HepG2 (cell line): ENCODE measurements around the gene TRPM6. TPM values are rescaled to one million over a fixed set of nuclear protein-coding genes. Genes with fewer than 3 reads are reported as not detected.

ENCODE experiments used
- ATAC-seq: fragments of 200-7000 bp; cut with Tn5 transposase; 3 replicates; pipeline ENCODE4 v1.9.1; 2020; ENCODE audit warnings: mild to moderate bottlenecking, moderate library complexity
- BruUV-seq: library from RNA; stranded (reverse); fragments of 400-500 nt; replicated peaks from 2 replicates; lab custom pipeline; 2021; lab: Mats Ljungman, UMichigan
- CTCF ChIA-PET: fragments of 300-600 bp; formaldehyde crosslinking; extraction: SDS; loops from one replicate; lab custom pipeline; 2021; ENCODE audit warnings: low total read pairs, inconsistent platforms, low intra/inter-chr PET ratio; lab: Yijun Ruan, JAX
- POLR2A ChIA-PET: fragments of 350-600 bp; sonication (Branson Sonifier 250); formaldehyde crosslinking; loops from one replicate; lab custom pipeline; 2020; ENCODE audit warnings: antibody characterized with exemption, inconsistent platforms; lab: Yijun Ruan, JAX
- DNase-seq: peaks from one replicate; pipeline ENCODE4 v3.0.0-alpha.2; 2015; ENCODE audit warnings: low spot score
- FAIRE-seq: peaks from 3 replicates; lab custom pipeline; 2011; peaks lifted over from hg19 to GRCh38; lab: Jason Lieb, UNC
- H2AFZ ChIP-seq: one replicate; pipeline ENCODE4 v1.6.1; 2011; ENCODE audit warnings: low read length, inconsistent platforms
- H3K27ac ChIP-seq: fragments of 300-600 bp; 3 replicates; pipeline ENCODE4 v1.8.0; 2011; ENCODE audit warnings: mixed run types, mild to moderate bottlenecking, mixed read lengths, low read length, inconsistent platforms; ENCODE audit not compliant: insufficient read depth; ENCODE audit errors: extremely low read length
- H3K27me3 ChIP-seq, 2 experiments: fragments of 200-600 bp in 1 of 2; 2 replicates in 1 of 2; 3 replicates in 1 of 2; pipeline versions ENCODE4 v1.6.0 to v1.8.0; 2011; ENCODE audit warnings: low read length in 2 of 2, mild to moderate bottlenecking in 2 of 2, moderate library complexity in 2 of 2, inconsistent platforms in 1 of 2; ENCODE audit not compliant: insufficient read depth in 2 of 2, control insufficient read depth in 1 of 2
- H3K36me3 ChIP-seq, 2 experiments: fragments of 200-600 bp in 1 of 2; replicated peaks in 1 of 2; 2 replicates in 1 of 2; 3 replicates in 1 of 2; pipeline versions ENCODE4 v1.5.1 to v1.8.0; 2011; ENCODE audit warnings: low read length in 2 of 2, inconsistent platforms in 1 of 2; ENCODE audit not compliant: insufficient read depth in 2 of 2, control insufficient read depth in 1 of 2
- H3K4me1 ChIP-seq: 2 replicates; pipeline ENCODE4 v1.5.1; 2012; ENCODE audit warnings: low read length, inconsistent platforms; ENCODE audit not compliant: insufficient read depth
- H3K4me2 ChIP-seq: 2 replicates; pipeline ENCODE4 v1.6.0; 2011; ENCODE audit warnings: low read depth, low read length, inconsistent platforms
- H3K4me3 ChIP-seq, 3 experiments: fragments of 200-600 bp in 1 of 3; sonication (generic), shearing (Covaris generic) in 1 of 3; replicated peaks in 1 of 3; 2 replicates each; pipeline ENCODE4 v1.5.1; 2011 to 2016; ENCODE audit warnings: low read length in 3 of 3, inconsistent platforms in 2 of 3, low read depth in 2 of 3, mild to moderate bottlenecking in 2 of 3, control low read depth in 1 of 3, mixed read lengths in 1 of 3; ENCODE audit not compliant: insufficient read depth in 1 of 3
- H3K79me2 ChIP-seq: one replicate; pipeline ENCODE4 v1.6.1; 2011; ENCODE audit warnings: low read length, inconsistent platforms; ENCODE audit not compliant: insufficient read depth
- H3K9ac ChIP-seq: 2 replicates; pipeline ENCODE4 v1.6.0; 2011; ENCODE audit warnings: mild to moderate bottlenecking, low read depth, low read length, inconsistent platforms; ENCODE audit not compliant: insufficient read depth
- H3K9me3 ChIP-seq: 2 replicates; pipeline ENCODE4 v1.5.1; 2012; ENCODE audit warnings: mild to moderate bottlenecking, low read length
- H4K20me1 ChIP-seq: 2 replicates; pipeline ENCODE4 v1.6.0; 2011; ENCODE audit warnings: inconsistent platforms, mild to moderate bottlenecking, low read length, moderate library complexity; ENCODE audit not compliant: insufficient read depth
- CCAR2 ChIP-seq: fragments of 200-400 bp; formaldehyde crosslinking; optimal IDR thresholded peaks from 2 replicates; pipeline ENCODE3; 2018; ENCODE audit warnings: low read depth, mild to moderate bottlenecking, low read length, moderate library complexity
- FOXJ3 ChIP-seq: sonication (generic); formaldehyde crosslinking; IDR thresholded peaks from 2 replicates; pipeline ENCODE4 v1.4.0; 2020; ENCODE audit warnings: missing genetic modification reagents, mild to moderate bottlenecking, borderline replicate concordance
- JARID2 ChIP-seq: sonication (generic); formaldehyde crosslinking; IDR thresholded peaks from 2 replicates; pipeline ENCODE4 v1.8.1; 2023; ENCODE audit warnings: missing genetic modification reagents, inconsistent platforms; ENCODE audit not compliant: insufficient replicate concordance
- MBD4 ChIP-seq: IDR thresholded peaks from 2 replicates; pipeline ENCODE4 v1.6.1; 2012; ENCODE audit warnings: low read length, inconsistent platforms, borderline replicate concordance
- PCBP2 ChIP-seq: fragments of 200-400 bp; formaldehyde crosslinking; optimal IDR thresholded peaks from 2 replicates; pipeline ENCODE3; 2018; ENCODE audit warnings: low read length, low read depth; ENCODE audit not compliant: poor library complexity, severe bottlenecking
- RORA ChIP-seq: sonication (generic); formaldehyde crosslinking; IDR thresholded peaks from 2 replicates; pipeline ENCODE4 v1.5.0; 2020; ENCODE audit warnings: mild to moderate bottlenecking, missing genetic modification reagents, moderate library complexity
- SNAPC2 ChIP-seq: sonication (generic); formaldehyde crosslinking; IDR thresholded peaks from 2 replicates; pipeline ENCODE4 v1.8.1; 2022; ENCODE audit warnings: mild to moderate bottlenecking, missing genetic modification reagents
- THYN1 ChIP-seq: sonication (generic); formaldehyde crosslinking; IDR thresholded peaks from 2 replicates; pipeline ENCODE4 v1.8.1; 2023; ENCODE audit warnings: low read depth, mild to moderate bottlenecking, moderate library complexity, missing genetic modification reagents, borderline replicate concordance
- TOPORS ChIP-seq: sonication (generic); formaldehyde crosslinking; IDR thresholded peaks from 2 replicates; pipeline ENCODE4 v1.8.0; 2023; ENCODE audit warnings: mild to moderate bottlenecking, missing genetic modification reagents
- ZFP36 ChIP-seq: fragments of 150-350 bp; IDR thresholded peaks from 2 replicates; pipeline ENCODE4 v1.6.1; 2018; ENCODE audit warnings: borderline replicate concordance, low read length, low read depth; ENCODE audit not compliant: partially characterized antibody
- ZNF263 ChIP-seq: sonication (generic); formaldehyde crosslinking; IDR thresholded peaks from 2 replicates; pipeline ENCODE4 v1.4.0; 2020; ENCODE audit warnings: missing genetic modification reagents
- ZNF383 ChIP-seq: sonication (generic); formaldehyde crosslinking; IDR thresholded peaks from 2 replicates; pipeline ENCODE4 v1.4.0; 2020; ENCODE audit warnings: missing genetic modification reagents, mild to moderate bottlenecking, borderline replicate concordance
- ZNF510 ChIP-seq: sonication (generic); formaldehyde crosslinking; IDR thresholded peaks from 2 replicates; pipeline ENCODE4 v1.4.0; 2020; ENCODE audit warnings: low read depth, mild to moderate bottlenecking, missing genetic modification reagents
- ZSCAN20 ChIP-seq: sonication (generic); formaldehyde crosslinking; IDR thresholded peaks from 2 replicates; pipeline ENCODE4 v1.4.0; 2020; ENCODE audit warnings: missing genetic modification reagents, mild to moderate bottlenecking, borderline replicate concordance
- WGBS: methylation state at CpG from one replicate; pipeline ENCODE4 v1.1.6; 2017; ENCODE audit warnings: low lambda C conversion rate; 5-methylcytosine and 5-hydroxymethylcytosine counted together
- in situ Hi-C: cut with HindIII; loops from 2 replicates; pipeline ENCODE4 v1.10.0; 2017; ENCODE audit warnings: low pct_unique_long_range_greater_than_20kb; ENCODE audit not compliant: extremely low pct_ligation_motif_present
- intact Hi-C: fragments of 100-400 bp; cut with micrococcal nuclease; formaldehyde crosslinking; loops from one replicate; pipeline ENCODE4 v1.10.0; 2022; ENCODE audit not compliant: unreplicated experiment
- polyA plus RNA-seq, 8 experiments: library from polyadenylated mRNA; depleted of rRNA in 3 of 8; stranded (reverse) in 7 of 8; unstranded in 1 of 8; fragments of >200 nt; fragmentation: Illumina TruSeq in 4 of 8; extraction: Trizol in 4 of 8; gene quantifications; 2 replicates each; pipeline versions ENCODE4 v1.2.1 to v1.2.3, GENCODE V29; 2011 to 2016; ENCODE audit warnings: low read depth in 4 of 8, missing spikeins in 1 of 8, mixed read lengths in 1 of 8; ENCODE audit not compliant: insufficient read depth in 1 of 8
- total RNA-seq, 5 experiments: library from RNA; depleted of rRNA; stranded (reverse); fragments of >200 nt; fragmentation: Illumina TruSeq; extraction: Trizol; gene quantifications; 2 replicates each; pipeline ENCODE4 v1.2.3, GENCODE V29; 2016; ENCODE audit warnings: low read depth in 1 of 5
- TF ChIP-seq, protein P1 (sequence below): sonication (generic); formaldehyde crosslinking; IDR thresholded peaks from 2 replicates; pipeline ENCODE4 v1.4.0; 2020; ENCODE audit warnings: mild to moderate bottlenecking, missing genetic modification reagents, borderline replicate concordance
- TF ChIP-seq, protein P2 (sequence below): IDR thresholded peaks from 2 replicates; pipeline ENCODE4 v1.6.1; 2016; ENCODE audit warnings: mild to moderate bottlenecking, missing biosample characterization, missing genetic modification reagents

Gene TRPM6
- total and polyA plus RNA-seq, 2 of the 13 experiments (the other 11 are each of a cell fraction or from before 2014, with no cell fraction given) = 0.01 to 0.09 TPM

DNA sequence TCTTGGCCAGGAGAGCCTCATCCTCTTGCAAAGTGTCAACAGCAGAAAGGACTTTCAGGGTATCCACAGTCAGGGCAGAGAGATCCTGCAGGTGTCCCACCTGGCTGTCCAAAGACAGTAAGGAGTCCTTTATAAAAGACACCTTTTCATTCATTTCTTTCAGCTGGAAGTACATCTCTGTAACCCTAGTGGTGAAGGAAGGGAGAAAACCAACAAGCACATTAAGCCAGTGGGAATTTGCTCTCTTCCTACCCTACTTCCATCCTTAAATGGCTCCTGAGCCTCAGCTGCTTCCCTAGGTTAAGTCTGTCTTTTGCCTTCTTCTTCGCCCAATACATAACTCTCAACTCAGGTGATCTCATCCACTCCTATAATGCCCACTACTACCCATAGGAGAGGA, 124.8 kb downstream of the TRPM6 start:
- ATAC-seq = no peak

More for the DNA sequence above, 124.8 kb downstream of the TRPM6 start:
- H2AFZ ChIP-seq = no peak overlapping the region
- no peak overlapping the region for H3K9ac ChIP-seq
- ChIA-PET CTCF (no interaction called here), POLR2A (no interaction called here)
- no peak overlapping the region for H3K27ac ChIP-seq
- intact Hi-C loops = no loop called here
- H3K79me2 ChIP-seq = no peaks in the 10 kb centered on the region
- no peaks in the 10 kb centered on the region for H3K4me1 ChIP-seq
- FAIRE-seq (no peak), DNase-seq (no peak)
- no peaks in the 10 kb centered on the region for H3K27me3 ChIP-seq
- H3K36me3 ChIP-seq = no peaks in the 10 kb centered on the region
- no peak overlapping the region for H3K4me3 ChIP-seq
- in situ Hi-C loops = no loop called here
- no peak for TF ChIP-seq PCBP2
- no peak for TF ChIP-seq ZSCAN20 (CRISPR knock-in tag)
- no peak for TF ChIP-seq SNAPC2 (CRISPR knock-in tag)
- TF ChIP-seq MBD4 = no peak
- no peak for TF ChIP-seq ZNF383 (CRISPR knock-in tag)
- TF ChIP-seq ZNF263 (CRISPR knock-in tag) = no peak
- TF ChIP-seq, protein P1, sequence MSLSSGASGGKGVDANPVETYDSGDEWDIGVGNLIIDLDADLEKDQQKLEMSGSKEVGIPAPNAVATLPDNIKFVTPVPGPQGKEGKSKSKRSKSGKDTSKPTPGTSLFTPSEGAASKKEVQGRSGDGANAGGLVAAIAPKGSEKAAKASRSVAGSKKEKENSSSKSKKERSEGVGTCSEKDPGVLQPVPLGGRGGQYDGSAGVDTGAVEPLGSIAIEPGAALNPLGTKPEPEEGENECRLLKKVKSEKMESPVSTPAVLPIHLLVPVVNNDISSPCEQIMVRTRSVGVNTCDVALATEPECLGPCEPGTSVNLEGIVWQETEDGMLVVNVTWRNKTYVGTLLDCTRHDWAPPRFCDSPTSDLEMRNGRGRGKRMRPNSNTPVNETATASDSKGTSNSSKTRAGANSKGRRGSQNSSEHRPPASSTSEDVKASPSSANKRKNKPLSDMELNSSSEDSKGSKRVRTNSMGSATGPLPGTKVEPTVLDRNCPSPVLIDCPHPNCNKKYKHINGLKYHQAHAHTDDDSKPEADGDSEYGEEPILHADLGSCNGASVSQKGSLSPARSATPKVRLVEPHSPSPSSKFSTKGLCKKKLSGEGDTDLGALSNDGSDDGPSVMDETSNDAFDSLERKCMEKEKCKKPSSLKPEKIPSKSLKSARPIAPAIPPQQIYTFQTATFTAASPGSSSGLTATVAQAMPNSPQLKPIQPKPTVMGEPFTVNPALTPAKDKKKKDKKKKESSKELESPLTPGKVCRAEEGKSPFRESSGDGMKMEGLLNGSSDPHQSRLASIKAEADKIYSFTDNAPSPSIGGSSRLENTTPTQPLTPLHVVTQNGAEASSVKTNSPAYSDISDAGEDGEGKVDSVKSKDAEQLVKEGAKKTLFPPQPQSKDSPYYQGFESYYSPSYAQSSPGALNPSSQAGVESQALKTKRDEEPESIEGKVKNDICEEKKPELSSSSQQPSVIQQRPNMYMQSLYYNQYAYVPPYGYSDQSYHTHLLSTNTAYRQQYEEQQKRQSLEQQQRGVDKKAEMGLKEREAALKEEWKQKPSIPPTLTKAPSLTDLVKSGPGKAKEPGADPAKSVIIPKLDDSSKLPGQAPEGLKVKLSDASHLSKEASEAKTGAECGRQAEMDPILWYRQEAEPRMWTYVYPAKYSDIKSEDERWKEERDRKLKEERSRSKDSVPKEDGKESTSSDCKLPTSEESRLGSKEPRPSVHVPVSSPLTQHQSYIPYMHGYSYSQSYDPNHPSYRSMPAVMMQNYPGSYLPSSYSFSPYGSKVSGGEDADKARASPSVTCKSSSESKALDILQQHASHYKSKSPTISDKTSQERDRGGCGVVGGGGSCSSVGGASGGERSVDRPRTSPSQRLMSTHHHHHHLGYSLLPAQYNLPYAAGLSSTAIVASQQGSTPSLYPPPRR = no peak
- no peak for TF ChIP-seq JARID2 (CRISPR knock-in tag)
- no peak for TF ChIP-seq ZNF510 (CRISPR knock-in tag)
- TF ChIP-seq FOXJ3 (CRISPR knock-in tag) = no peak
- TF ChIP-seq TOPORS (CRISPR knock-in tag) = no peak
- no peak for TF ChIP-seq THYN1 (CRISPR knock-in tag)
- TF ChIP-seq, protein P2, sequence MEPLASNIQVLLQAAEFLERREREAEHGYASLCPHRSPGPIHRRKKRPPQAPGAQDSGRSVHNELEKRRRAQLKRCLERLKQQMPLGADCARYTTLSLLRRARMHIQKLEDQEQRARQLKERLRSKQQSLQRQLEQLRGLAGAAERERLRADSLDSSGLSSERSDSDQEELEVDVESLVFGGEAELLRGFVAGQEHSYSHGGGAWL = no peak
- no peak for TF ChIP-seq RORA
- TF ChIP-seq CCAR2 = no peak
- TF ChIP-seq ZFP36 = no peak
- 58% methylated on average over 1 of the region's 1 CpG for WGBS
- BruUV-seq = no TSS peak
- no peak overlapping the region for H3K4me2 ChIP-seq
- H3K9me3 ChIP-seq = no peaks in the 10 kb centered on the region
- no peaks in the 10 kb centered on the region for H4K20me1 ChIP-seq
